ENCODE results near the gene TTC32.
"Not testable (repeated sequence)": the region's sequence is repeated elsewhere in the genome, so short reads cannot be mapped to it uniquely, and the experiment has no call there.

Gene TTC32

DNA sequence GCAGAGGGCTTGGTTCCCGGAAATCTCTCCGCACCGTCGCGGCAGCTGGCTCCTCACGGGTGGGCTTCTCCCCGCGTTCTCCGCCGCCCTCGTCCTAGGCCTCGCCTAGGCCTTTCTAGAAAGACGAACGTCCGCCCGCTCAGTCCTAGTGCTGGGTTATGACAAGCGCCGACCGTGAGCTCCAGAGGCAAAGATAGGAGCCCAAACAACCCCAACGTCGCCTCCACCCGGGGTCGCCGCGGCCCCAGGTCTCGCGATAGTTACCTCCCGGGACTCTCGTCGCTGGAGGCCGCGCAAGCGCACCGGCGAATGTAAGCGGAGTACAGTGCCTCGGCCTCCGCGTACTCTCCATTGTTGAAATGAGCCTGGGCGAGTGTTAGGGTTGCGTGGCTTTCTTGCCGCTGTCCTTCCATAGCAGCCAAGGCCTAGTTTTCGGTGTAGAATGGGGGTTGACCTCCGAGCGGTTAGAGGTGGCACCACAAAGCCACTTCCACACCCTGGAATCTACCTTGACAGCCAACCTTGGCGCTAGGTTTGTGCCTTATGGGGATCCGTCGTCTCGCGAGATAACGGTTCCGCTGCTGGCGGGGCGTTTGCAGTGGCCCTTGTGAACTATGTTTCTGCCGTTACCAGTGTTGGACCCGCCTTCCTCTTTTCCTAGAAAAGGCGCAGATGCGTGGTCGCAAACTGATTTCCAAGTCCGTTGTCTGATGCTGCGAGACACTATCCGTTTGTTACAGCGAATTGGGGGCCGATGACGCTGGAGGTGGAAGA lies at the start of gene TTC32:
Gene TTC32, minus strand, starts transcription at position 542 of the 774 bp plus-strand sequence. Its CDS starts 129 bp downstream, at position 413.
- no peaks in the 10 kb centered on the region for H3K9me3 Mint-ChIP-seq
- peaks cover 25% of the 10 kb centered on the region for H3K4me1 Mint-ChIP-seq
- H3K36me3 Mint-ChIP-seq (ENCODE audit: insufficient read depth): peaks cover 31% of the 10 kb centered on the region
- peak within 1 kb of the TSS; percentile 94 for H3K27ac Mint-ChIP-seq (ENCODE audit: low read depth)
- peak within 1 kb of the TSS; percentile 85 for H3K4me3 Mint-ChIP-seq
- peak; percentile 87 for ATAC-seq (replicated peaks; ENCODE audit: extremely low read depth, poor library complexity, severe bottlenecking)
- DNase-seq (ENCODE audit: low spot score in 2 of 2): peak; percentile 91 to 93
- peaks cover 19% of the 10 kb centered on the region for H3K27me3 Mint-ChIP-seq

DNA sequence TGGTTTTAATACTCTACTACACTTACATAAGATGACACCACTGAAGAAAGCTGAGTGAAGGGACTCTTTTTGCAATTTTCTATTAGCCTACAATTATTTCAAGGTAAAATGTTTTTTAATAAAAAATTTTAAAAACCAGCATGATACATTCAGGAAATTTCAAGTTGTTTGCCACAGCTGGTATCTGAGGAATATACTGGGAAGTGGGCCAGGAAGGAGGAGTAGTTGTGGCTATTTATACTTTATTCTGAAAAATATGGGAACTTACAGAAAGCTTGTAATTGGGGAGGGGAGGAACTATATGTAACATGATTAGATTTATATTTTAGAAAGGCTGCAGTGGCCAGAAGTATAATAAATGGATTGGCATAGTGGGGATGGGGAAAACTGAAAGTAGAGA lies 47.3 kb upstream of the TTC32 start:
- ATAC-seq (replicated peaks; ENCODE audit: extremely low read depth, poor library complexity, severe bottlenecking) (no peak), DNase-seq (ENCODE audit: low spot score in 2 of 2) (no peak)
- Mint-ChIP-seq H3K4me1 (no peaks in the 10 kb centered on the region), H3K27ac (ENCODE audit: low read depth) (no peak overlapping the region), H3K36me3 (ENCODE audit: insufficient read depth) (peaks cover 3% of the 10 kb centered on the region), H3K27me3 (no peaks in the 10 kb centered on the region), H3K9me3 (no peaks in the 10 kb centered on the region), H3K4me3 (no peak overlapping the region)

DNA sequence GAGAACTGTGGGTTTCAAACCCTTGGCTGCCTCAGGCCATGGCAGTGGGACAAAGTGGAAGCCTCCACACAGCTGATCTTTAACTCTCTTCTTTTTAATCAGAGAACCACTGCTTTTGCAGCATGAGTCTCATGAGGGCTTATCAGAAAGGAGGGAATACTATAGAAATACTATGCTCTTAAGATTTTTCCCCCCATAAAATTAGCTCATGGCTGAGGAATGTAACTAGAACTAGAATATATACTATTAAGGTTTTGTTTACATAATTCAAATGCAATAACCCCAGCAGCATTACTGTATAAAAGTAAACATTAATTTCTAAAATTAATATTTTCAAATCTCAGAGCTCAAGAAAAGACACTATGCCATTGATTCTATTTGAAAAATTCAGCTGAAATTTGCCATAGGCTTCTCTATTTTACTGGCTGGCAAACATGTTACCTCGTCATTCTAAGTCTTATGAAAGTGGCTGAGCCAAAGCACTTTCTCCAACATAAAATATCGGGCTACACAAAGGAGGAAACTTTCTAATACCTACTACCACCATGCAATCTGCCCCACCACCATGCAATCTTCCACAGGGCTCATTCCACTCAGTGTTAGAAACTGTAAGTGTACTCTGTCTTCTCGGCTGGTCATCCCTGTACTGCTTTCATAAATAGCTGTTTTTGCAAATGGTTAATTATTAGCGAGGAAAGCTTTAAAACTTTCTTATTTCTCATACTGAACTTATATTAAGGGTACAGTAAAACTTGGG lies 45.6 kb upstream of the TTC32 start:
- no peak overlapping the region for H3K4me3 Mint-ChIP-seq

DNA sequence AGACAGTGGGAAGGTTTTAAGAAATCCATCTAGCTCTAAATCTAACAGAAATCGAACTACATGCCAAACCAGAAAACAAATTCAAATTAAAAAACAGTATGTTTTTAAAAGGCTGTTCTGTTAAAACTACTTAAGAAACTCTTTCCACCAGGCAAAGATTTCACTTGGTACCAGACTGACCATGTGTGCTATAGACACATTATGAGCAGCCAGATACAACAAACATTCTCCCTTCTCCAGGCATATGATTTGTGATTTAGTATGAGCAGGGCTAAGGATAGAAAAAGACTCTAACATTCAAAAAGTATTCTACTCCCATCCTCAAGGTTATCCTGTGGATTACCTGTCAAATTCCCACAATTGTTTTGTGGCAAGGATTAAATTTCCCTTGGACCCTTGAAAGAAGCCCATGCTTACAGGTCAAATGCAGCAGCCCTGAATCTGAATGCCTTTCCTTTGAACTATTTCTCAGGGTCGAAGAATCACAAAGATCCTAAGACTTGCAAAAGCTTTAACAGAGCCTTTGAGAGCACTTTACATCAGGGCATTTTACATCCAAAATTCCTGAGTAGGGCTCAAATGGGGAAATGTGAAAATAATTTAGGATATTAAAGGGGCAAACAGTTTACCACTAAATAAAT lies 42.5 kb upstream of the TTC32 start:
- Mint-ChIP-seq H3K27ac (ENCODE audit: low read depth) (no peak overlapping the region), H3K27me3 (no peaks in the 10 kb centered on the region), H3K9me3 (no peaks in the 10 kb centered on the region), H3K36me3 (ENCODE audit: insufficient read depth) (peaks cover 3% of the 10 kb centered on the region), H3K4me1 (no peaks in the 10 kb centered on the region), H3K4me3 (no peak overlapping the region)
- ATAC-seq (replicated peaks; ENCODE audit: extremely low read depth, poor library complexity, severe bottlenecking) (no peak), DNase-seq (ENCODE audit: low spot score in 2 of 2) (no peak)

More for the DNA sequence above, 45.6 kb upstream of the TTC32 start:
- H3K27me3 Mint-ChIP-seq: no peaks in the 10 kb centered on the region
- H3K4me1 Mint-ChIP-seq: no peaks in the 10 kb centered on the region
- peaks cover 3% of the 10 kb centered on the region for H3K36me3 Mint-ChIP-seq (ENCODE audit: insufficient read depth)
- ATAC-seq (replicated peaks; ENCODE audit: extremely low read depth, poor library complexity, severe bottlenecking) (no peak), DNase-seq (ENCODE audit: low spot score in 2 of 2) (no peak)
- H3K9me3 Mint-ChIP-seq: no peaks in the 10 kb centered on the region
- no peak overlapping the region for H3K27ac Mint-ChIP-seq (ENCODE audit: low read depth)

DNA sequence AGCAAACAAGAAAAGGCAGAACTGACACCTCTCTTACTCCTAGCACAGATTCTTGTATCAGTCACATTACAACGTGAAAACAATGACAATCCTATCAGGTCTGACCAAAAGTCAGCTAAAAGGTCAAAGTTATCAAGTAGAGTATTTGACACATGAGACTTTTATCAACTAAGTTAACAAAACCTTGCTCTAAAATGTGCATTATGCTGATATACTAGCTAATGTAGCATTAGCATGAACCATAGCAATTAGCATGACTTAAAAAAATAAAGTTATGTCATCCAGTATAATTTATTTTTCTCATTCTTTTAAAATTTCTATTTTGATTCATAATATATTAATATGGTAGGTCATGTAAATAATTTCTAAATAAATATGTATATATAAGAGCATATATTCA lies 41.4 kb upstream of the TTC32 start:
- DNase-seq (ENCODE audit: low spot score in 2 of 2) (no peak), ATAC-seq (replicated peaks; ENCODE audit: extremely low read depth, poor library complexity, severe bottlenecking) (no peak)
- no peak overlapping the region for H3K27ac Mint-ChIP-seq (ENCODE audit: low read depth)
- H3K9me3 Mint-ChIP-seq: no peaks in the 10 kb centered on the region
- no peaks in the 10 kb centered on the region for H3K27me3 Mint-ChIP-seq
- peaks cover under 1% of the 10 kb centered on the region for H3K36me3 Mint-ChIP-seq (ENCODE audit: insufficient read depth)
- no peaks in the 10 kb centered on the region for H3K4me1 Mint-ChIP-seq
- H3K4me3 Mint-ChIP-seq: no peak overlapping the region

DNA sequence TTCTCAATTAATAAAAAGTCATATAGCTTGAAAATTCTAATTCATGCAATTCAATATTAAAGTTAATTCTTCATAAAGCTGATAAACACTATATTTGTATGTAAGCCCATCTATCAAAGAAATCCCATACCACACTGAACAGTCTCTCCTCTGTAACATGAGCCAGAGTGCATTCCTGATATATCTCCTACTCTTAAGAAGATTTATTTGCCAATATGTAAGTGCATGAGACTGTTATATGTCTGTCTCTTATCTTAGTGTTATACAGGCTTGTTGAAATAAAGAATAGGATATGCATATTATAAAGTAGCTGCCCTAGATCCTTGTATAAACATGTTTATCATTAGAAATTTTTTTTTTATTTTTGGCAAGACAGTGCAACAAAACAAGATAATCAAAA lies 40.4 kb upstream of the TTC32 start:
- Mint-ChIP-seq H3K27me3 (no peaks in the 10 kb centered on the region), H3K9me3 (no peaks in the 10 kb centered on the region), H3K27ac (ENCODE audit: low read depth) (no peak overlapping the region), H3K4me3 (no peak overlapping the region), H3K36me3 (ENCODE audit: insufficient read depth) (peaks cover 6% of the 10 kb centered on the region), H3K4me1 (no peaks in the 10 kb centered on the region)
- ATAC-seq (replicated peaks; ENCODE audit: extremely low read depth, poor library complexity, severe bottlenecking) (no peak), DNase-seq (ENCODE audit: low spot score in 2 of 2) (no peak)

DNA sequence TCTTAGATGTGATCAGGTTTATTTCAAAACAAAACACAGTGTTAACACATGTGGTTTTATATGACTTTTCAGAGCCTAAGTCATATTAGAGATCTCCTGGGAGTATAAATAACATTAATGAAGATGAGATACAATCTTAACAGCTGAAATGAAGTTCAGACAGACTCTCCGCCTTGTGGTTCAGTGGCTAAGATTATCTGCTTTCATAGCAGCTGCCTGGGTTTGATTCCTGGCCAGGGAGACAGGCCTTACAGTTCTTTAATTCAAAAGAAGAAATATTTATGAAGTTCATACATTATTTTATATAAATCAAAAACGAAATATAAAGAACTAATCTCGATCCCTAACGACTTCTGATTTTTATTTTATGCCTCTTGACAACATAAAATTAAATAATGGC lies 35.2 kb upstream of the TTC32 start:
- no peak for ATAC-seq (replicated peaks; ENCODE audit: extremely low read depth, poor library complexity, severe bottlenecking)
- Mint-ChIP-seq H3K9me3 (no peaks in the 10 kb centered on the region), H3K27ac (ENCODE audit: low read depth) (no peak overlapping the region), H3K4me1 (no peaks in the 10 kb centered on the region), H3K27me3 (no peaks in the 10 kb centered on the region), H3K4me3 (no peak overlapping the region), H3K36me3 (ENCODE audit: insufficient read depth) (peaks cover 10% of the 10 kb centered on the region)
- DNase-seq (ENCODE audit: low spot score in 2 of 2): no peak

DNA sequence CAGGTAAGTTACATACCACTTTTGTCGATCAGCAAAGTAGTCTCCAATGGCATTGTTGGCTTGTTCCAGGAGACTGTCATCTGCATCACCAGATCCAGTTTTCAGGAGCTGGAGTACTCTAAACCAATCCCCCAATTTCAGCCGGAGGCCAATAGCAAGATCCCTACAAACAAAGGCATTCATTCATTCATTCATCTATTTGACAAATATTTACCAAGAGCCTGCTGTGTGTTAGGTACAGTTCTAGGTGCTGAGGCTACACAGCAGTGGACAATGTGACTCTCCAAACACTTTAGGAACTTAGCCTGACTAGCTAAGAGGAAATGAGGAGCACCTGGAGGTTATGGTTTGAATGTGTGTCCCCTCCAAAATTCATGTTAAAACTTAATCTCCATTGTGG lies 34.4 kb upstream of the TTC32 start:
- DNase-seq (ENCODE audit: low spot score in 2 of 2) (no peak), ATAC-seq (replicated peaks; ENCODE audit: extremely low read depth, poor library complexity, severe bottlenecking) (no peak)
- Mint-ChIP-seq H3K4me1 (no peaks in the 10 kb centered on the region), H3K4me3 (no peak overlapping the region), H3K36me3 (ENCODE audit: insufficient read depth) (peaks cover 10% of the 10 kb centered on the region), H3K27me3 (no peaks in the 10 kb centered on the region), H3K27ac (ENCODE audit: low read depth) (no peak overlapping the region), H3K9me3 (no peaks in the 10 kb centered on the region)

DNA sequence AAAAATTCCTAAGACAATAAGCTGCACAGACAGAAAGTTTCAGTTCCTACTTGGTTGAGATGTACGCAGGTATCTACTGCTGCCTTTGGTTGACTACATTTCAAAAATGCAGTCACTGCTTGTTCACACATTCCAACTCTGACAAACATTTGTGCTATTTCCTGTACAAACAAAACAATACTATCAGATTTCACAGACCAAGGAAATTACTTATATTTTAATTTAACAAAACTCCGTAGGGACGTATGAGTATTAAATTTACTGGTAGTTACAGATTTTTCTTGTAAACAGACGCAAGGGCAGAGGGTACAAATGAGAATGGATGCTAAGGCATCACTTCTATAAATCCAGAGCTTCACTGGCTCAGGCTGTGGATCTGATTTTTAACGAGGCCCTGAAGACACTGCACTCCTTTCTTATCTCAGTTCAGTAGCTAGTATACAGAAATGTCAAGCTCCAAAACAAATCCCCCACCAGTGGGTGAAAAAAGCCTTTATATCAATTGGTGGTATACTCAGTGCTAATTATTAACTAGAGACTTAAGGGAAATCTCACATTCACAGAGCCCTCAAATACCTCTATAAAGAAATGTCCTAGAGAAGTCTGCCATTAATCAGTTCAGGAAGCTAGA lies 31.7 kb upstream of the TTC32 start:
- no peaks in the 10 kb centered on the region for H3K9me3 Mint-ChIP-seq
- H3K4me1 Mint-ChIP-seq: no peaks in the 10 kb centered on the region
- ATAC-seq (replicated peaks; ENCODE audit: extremely low read depth, poor library complexity, severe bottlenecking): no peak
- no peaks in the 10 kb centered on the region for H3K27me3 Mint-ChIP-seq
- H3K27ac Mint-ChIP-seq (ENCODE audit: low read depth): no peak overlapping the region
- H3K4me3 Mint-ChIP-seq: no peak overlapping the region
- no peak for DNase-seq (ENCODE audit: low spot score in 2 of 2)
- H3K36me3 Mint-ChIP-seq (ENCODE audit: insufficient read depth): peaks cover 16% of the 10 kb centered on the region

DNA sequence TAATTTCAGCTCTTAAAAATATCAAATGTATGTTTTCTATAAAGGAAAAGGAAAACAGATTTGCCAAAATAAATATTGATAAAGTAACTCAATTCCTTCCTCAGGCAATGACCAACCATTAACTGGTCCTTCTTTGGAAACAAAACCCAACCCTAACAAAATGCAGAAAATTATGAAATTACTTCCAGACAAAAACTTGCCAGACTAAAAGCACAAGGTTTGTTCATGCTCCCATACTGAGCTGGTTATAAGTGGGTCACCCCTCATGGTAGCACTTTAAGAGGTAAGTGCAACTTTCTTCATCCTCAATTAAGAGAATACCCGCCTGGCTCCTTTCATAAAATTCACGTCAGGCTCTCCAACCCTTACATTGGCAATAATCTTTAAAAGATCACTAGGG lies 31.1 kb upstream of the TTC32 start:
- Mint-ChIP-seq H3K4me3 (no peak overlapping the region), H3K27me3 (no peaks in the 10 kb centered on the region), H3K27ac (ENCODE audit: low read depth) (no peak overlapping the region), H3K9me3 (no peaks in the 10 kb centered on the region), H3K4me1 (no peaks in the 10 kb centered on the region), H3K36me3 (ENCODE audit: insufficient read depth) (peaks cover 15% of the 10 kb centered on the region)
- DNase-seq (ENCODE audit: low spot score in 2 of 2): no peak
- no peak for ATAC-seq (replicated peaks; ENCODE audit: extremely low read depth, poor library complexity, severe bottlenecking)

DNA sequence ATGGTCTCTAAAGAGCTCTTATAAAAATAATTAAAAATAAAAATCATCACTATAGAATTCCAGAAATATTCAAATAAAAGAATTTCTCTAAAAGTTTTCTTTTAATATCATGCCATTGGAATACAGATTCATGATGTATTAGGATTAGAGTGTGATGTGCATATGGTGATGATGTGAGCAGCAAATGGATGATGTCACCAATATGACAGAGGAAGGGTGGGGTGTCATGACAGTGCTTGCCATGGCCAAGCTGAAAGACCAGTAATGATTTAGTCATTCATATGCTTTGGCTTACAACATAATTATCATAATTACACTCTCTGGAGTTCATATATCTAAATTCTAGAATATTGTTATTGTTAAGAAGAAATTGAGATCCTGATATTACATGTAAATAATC lies 27.4 kb upstream of the TTC32 start:
- Mint-ChIP-seq H3K4me3 (no peak overlapping the region), H3K9me3 (peaks cover 15% of the 10 kb centered on the region), H3K36me3 (ENCODE audit: insufficient read depth) (peaks cover 8% of the 10 kb centered on the region), H3K27ac (ENCODE audit: low read depth) (no peak overlapping the region), H3K4me1 (no peaks in the 10 kb centered on the region), H3K27me3 (no peaks in the 10 kb centered on the region)
- DNase-seq (ENCODE audit: low spot score in 2 of 2) (no peak), ATAC-seq (replicated peaks; ENCODE audit: extremely low read depth, poor library complexity, severe bottlenecking) (no peak)

DNA sequence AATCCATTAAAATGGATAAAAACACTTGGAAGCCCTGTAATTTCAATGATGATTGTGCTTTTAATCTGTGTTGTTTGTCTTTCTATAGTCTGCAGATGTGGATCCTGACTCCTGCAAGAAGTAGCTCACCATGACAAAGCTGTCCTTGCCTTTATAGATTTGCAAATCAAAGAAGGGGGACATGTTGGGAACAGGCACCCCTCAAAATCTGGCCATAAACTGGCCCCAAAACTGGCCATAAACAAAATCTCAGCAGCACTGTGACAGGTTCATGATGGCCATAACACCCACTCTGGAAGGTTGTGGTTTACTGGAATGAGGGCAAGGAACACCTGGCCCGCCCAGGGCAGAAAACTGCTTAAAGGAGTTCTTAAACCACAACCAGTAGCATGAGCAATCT lies 26.0 kb upstream of the TTC32 start:
- not testable (repeated sequence) for DNase-seq (ENCODE audit: low spot score in 2 of 2); H3K4me1 Mint-ChIP-seq; H3K27me3 Mint-ChIP-seq; H3K27ac Mint-ChIP-seq (ENCODE audit: low read depth); H3K36me3 Mint-ChIP-seq (ENCODE audit: insufficient read depth); H3K4me3 Mint-ChIP-seq; ATAC-seq (replicated peaks; ENCODE audit: extremely low read depth, poor library complexity, severe bottlenecking)
- H3K9me3 Mint-ChIP-seq: peaks cover 15% of the 10 kb centered on the region
